H1 (cell line): ENCODE results near the gene GTF2IRD1. TPM values are rescaled to one million over a fixed set of nuclear protein-coding genes. Genes with fewer than 3 reads are reported as not detected.

ENCODE experiments used
- CTCF ChIA-PET: fragments of 300-600 bp; sonication (Branson Sonifier 250); formaldehyde crosslinking; loops from one replicate; lab custom pipeline; 2021; ENCODE audit not compliant: partially characterized antibody; lab: Charles Lee
- POLR2A ChIA-PET: fragments of 300-600 bp; sonication (Branson Sonifier 250); formaldehyde crosslinking; loops from one replicate; lab custom pipeline; 2021; ENCODE audit warnings: inconsistent platforms; ENCODE audit not compliant: partially characterized antibody; lab: Charles Lee
- DNase-seq, 2 experiments: peaks; one replicate each; pipeline versions ENCODE4 v3.0.0 to v3.0.0-alpha.2; 2010 to 2022; ENCODE audit warnings: low spot score in 2 of 2, low read depth in 1 of 2, mixed read lengths in 1 of 2
- FAIRE-seq: peaks from 2 replicates; lab custom pipeline; 2011; peaks lifted over from hg19 to GRCh38; lab: Jason Lieb, UNC
- H2AFZ ChIP-seq: 2 replicates; pipeline ENCODE4 v1.8.1; 2012; ENCODE audit warnings: low read length, inconsistent platforms
- H2AK5ac ChIP-seq: 2 replicates; pipeline ENCODE4 v1.6.1; 2013; ENCODE audit warnings: low read depth, low read length
- H2BK120ac ChIP-seq: replicated peaks from 2 replicates; pipeline ENCODE3; 2013; ENCODE audit warnings: low read depth, low read length, inconsistent platforms
- H2BK12ac ChIP-seq: 2 replicates; pipeline ENCODE4 v1.6.1; 2013; ENCODE audit warnings: low read depth, low read length
- H2BK15ac ChIP-seq: 2 replicates; pipeline ENCODE4 v1.6.1; 2013; ENCODE audit warnings: low read length
- H2BK20ac ChIP-seq: 2 replicates; pipeline ENCODE4 v1.6.1; 2013; ENCODE audit warnings: low read length
- H2BK5ac ChIP-seq: 2 replicates; pipeline ENCODE4 v1.6.1; 2013; ENCODE audit warnings: low read depth, low read length
- H3K14ac ChIP-seq: 2 replicates; pipeline ENCODE4 v1.6.1; 2013; ENCODE audit warnings: inconsistent platforms; ENCODE audit not compliant: insufficient read length
- H3K18ac ChIP-seq: 2 replicates; pipeline ENCODE4 v1.6.1; 2013; ENCODE audit warnings: low read length; ENCODE audit errors: extremely low read depth
- H3K23ac ChIP-seq: 2 replicates; pipeline ENCODE4 v1.6.1; 2013; ENCODE audit warnings: inconsistent platforms; ENCODE audit not compliant: insufficient read length
- H3K23me2 ChIP-seq: 2 replicates; pipeline ENCODE4 v1.6.1; 2013; ENCODE audit warnings: low read depth, low read length
- H3K27ac ChIP-seq: 2 replicates; pipeline ENCODE4 v1.6.1; 2011; ENCODE audit warnings: low read depth, low read length, inconsistent platforms
- H3K27me3 ChIP-seq, 4 experiments: replicated peaks in 1 of 4; 1 replicate in 1 of 4; 2 replicates in 3 of 4; pipeline versions ENCODE4 v1.6.1 to v1.8.1; 2011 to 2013; ENCODE audit warnings: low read length in 3 of 4, mild to moderate bottlenecking in 3 of 4, inconsistent platforms in 2 of 4, mixed read lengths in 2 of 4, moderate library complexity in 1 of 4; ENCODE audit not compliant: control insufficient read depth in 3 of 4, insufficient read depth in 3 of 4; ENCODE audit errors: extremely low read depth in 1 of 4
- H3K36me3 ChIP-seq, 4 experiments: 2 replicates each; pipeline versions ENCODE4 v1.6.1 to v1.8.1; 2011 to 2013; ENCODE audit warnings: mild to moderate bottlenecking in 4 of 4, low read length in 3 of 4, moderate library complexity in 2 of 4, control low read depth in 1 of 4, inconsistent platforms in 1 of 4; ENCODE audit not compliant: insufficient read depth in 4 of 4, control insufficient read depth in 2 of 4
- H3K4ac ChIP-seq: replicated peaks from 2 replicates; pipeline ENCODE3; 2013; ENCODE audit warnings: low read length, low read depth, mixed read lengths, inconsistent platforms; ENCODE audit not compliant: insufficient read length
- H3K4me1 ChIP-seq, 4 experiments: replicated peaks in 1 of 4; 1 replicate in 1 of 4; 2 replicates in 3 of 4; pipeline versions ENCODE4 v1.6.1 to v1.8.1; 2011 to 2013; ENCODE audit warnings: low read length in 3 of 4, inconsistent platforms in 2 of 4, mixed read lengths in 1 of 4; ENCODE audit not compliant: insufficient read depth in 4 of 4, control insufficient read depth in 3 of 4
- H3K4me2 ChIP-seq, 2 experiments: 2 replicates each; pipeline versions ENCODE4 v1.6.1 to v1.8.1; 2011 to 2013; ENCODE audit warnings: low read depth in 2 of 2, low read length in 2 of 2, control low read depth in 1 of 2, inconsistent platforms in 1 of 2, mild to moderate bottlenecking in 1 of 2; ENCODE audit not compliant: insufficient read depth in 1 of 2
- H3K4me3 ChIP-seq, 4 experiments: fragments of 200-600, 300-600 bp in 1 of 4; sonication (generic), shearing (Covaris generic), sonication (Bioruptor Twin) in 1 of 4; 2 replicates each; pipeline versions ENCODE4 v1.5.1 to v1.8.1; 2011 to 2016; ENCODE audit warnings: low read length in 4 of 4, low read depth in 3 of 4, control low read depth in 2 of 4, inconsistent platforms in 2 of 4, mild to moderate bottlenecking in 2 of 4, mixed read lengths in 1 of 4, moderate library complexity in 1 of 4; ENCODE audit not compliant: insufficient read depth in 2 of 4; ENCODE audit errors: extremely low read depth in 1 of 4
- H3K56ac ChIP-seq: replicated peaks from 2 replicates; pipeline ENCODE3; 2013; ENCODE audit warnings: low read depth, mild to moderate bottlenecking, mixed read lengths, low read length, inconsistent platforms; ENCODE audit not compliant: insufficient read length
- H3K79me1 ChIP-seq: 2 replicates; pipeline ENCODE4 v1.6.1; 2013; ENCODE audit warnings: low read depth, low read length, control low read depth
- H3K79me2 ChIP-seq, 2 experiments: 2 replicates each; pipeline versions ENCODE4 v1.6.1 to v1.8.1; 2012 to 2013; ENCODE audit warnings: low read length in 2 of 2, mild to moderate bottlenecking in 2 of 2, inconsistent platforms in 1 of 2; ENCODE audit not compliant: insufficient read depth in 2 of 2, control insufficient read depth in 1 of 2
- H3K9ac ChIP-seq, 4 experiments: replicated peaks in 1 of 4; 1 replicate in 1 of 4; 2 replicates in 3 of 4; pipeline versions ENCODE4 v1.6.1 to v1.8.1; 2011 to 2013; ENCODE audit warnings: low read depth in 3 of 4, low read length in 3 of 4, control low read depth in 2 of 4, mild to moderate bottlenecking in 2 of 4, moderate library complexity in 2 of 4, inconsistent platforms in 1 of 4; ENCODE audit errors: extremely low read depth in 1 of 4
- H3K9me3 ChIP-seq, 2 experiments: 2 replicates each; pipeline versions ENCODE4 v1.6.1 to v1.8.1; 2012 to 2013; ENCODE audit warnings: mild to moderate bottlenecking in 2 of 2, moderate library complexity in 2 of 2, control low read depth in 1 of 2, inconsistent platforms in 1 of 2, low read depth in 1 of 2, low read length in 1 of 2, mixed read lengths in 1 of 2; ENCODE audit not compliant: insufficient read depth in 2 of 2
- H4K20me1 ChIP-seq, 2 experiments: replicated peaks in 1 of 2; 2 replicates each; pipeline versions ENCODE3 to v1.8.1; 2011 to 2013; ENCODE audit warnings: inconsistent platforms in 2 of 2, low read length in 2 of 2, mild to moderate bottlenecking in 1 of 2; ENCODE audit not compliant: insufficient read depth in 2 of 2, control insufficient read depth in 1 of 2
- H4K5ac ChIP-seq: 2 replicates; pipeline ENCODE4 v1.6.1; 2013; ENCODE audit warnings: low read length, low read depth, mixed read lengths, inconsistent platforms; ENCODE audit not compliant: insufficient read length
- H4K8ac ChIP-seq: 2 replicates; pipeline ENCODE4 v1.8.0; 2013; ENCODE audit warnings: mild to moderate bottlenecking, moderate library complexity, low read length, inconsistent platforms; ENCODE audit not compliant: insufficient read depth; ENCODE audit errors: extremely low read depth
- H4K91ac ChIP-seq: replicated peaks from 2 replicates; pipeline ENCODE3; 2013; ENCODE audit warnings: low read length, mixed read lengths, inconsistent platforms; ENCODE audit not compliant: insufficient read length
- MAFK ChIP-seq: IDR thresholded peaks from 2 replicates; pipeline ENCODE4 v1.6.1; 2012; ENCODE audit warnings: low read depth, mild to moderate bottlenecking, improper control_type of control experiment, low read length
- POLR2A ChIP-seq, 2 experiments: IDR thresholded peaks; 1 replicate in 1 of 2; 2 replicates in 1 of 2; pipeline ENCODE4 v1.6.1; 2011; ENCODE audit warnings: low read depth in 2 of 2, low read length in 2 of 2, mild to moderate bottlenecking in 2 of 2; ENCODE audit errors: control extremely low read depth in 1 of 2
- RFX5 ChIP-seq: IDR thresholded peaks from 2 replicates; pipeline ENCODE4 v1.6.1; 2011; ENCODE audit warnings: low read depth, low read length, improper control_type of control experiment, borderline replicate concordance
- SIN3A ChIP-seq, 2 experiments: IDR thresholded peaks in 1 of 2; conservative IDR thresholded peaks in 1 of 2; 2 replicates each; pipeline ENCODE4 v1.6.1; 2011 to 2012; ENCODE audit warnings: low read length in 2 of 2, improper control_type of control experiment in 1 of 2, low read depth in 1 of 2, mild to moderate bottlenecking in 1 of 2
- TBP ChIP-seq: IDR thresholded peaks from 2 replicates; pipeline ENCODE4 v1.6.1; 2011; ENCODE audit warnings: low read depth, low read length, improper control_type of control experiment
- YY1 ChIP-seq: IDR thresholded peaks from 2 replicates; pipeline ENCODE4 v1.6.1; 2011; ENCODE audit warnings: low read depth, mild to moderate bottlenecking, low read length
- ZNF274 ChIP-seq: IDR thresholded peaks from 2 replicates; pipeline ENCODE4 v1.7.0; 2012; ENCODE audit warnings: low read length, borderline replicate concordance; ENCODE audit errors: extremely low read depth
- WGBS, 2 experiments: shearing (Covaris generic) in 1 of 2; methylation state at CpG; one replicate each; pipeline versions ENCODE4 v1.1.6 to v1.1.7; 2013 to 2015; ENCODE audit warnings: low lambda C conversion rate in 2 of 2, mixed read lengths in 2 of 2, inconsistent platforms in 1 of 2, low coverage in 1 of 2, missing lambda C conversion rate in 1 of 2; ENCODE audit not compliant: insufficient replicate concordance in 2 of 2, insufficient coverage in 1 of 2, insufficient read length in 1 of 2; ENCODE audit errors: extremely low coverage in 1 of 2, missing lambda C conversion rate in 1 of 2; 5-methylcytosine and 5-hydroxymethylcytosine counted together
- polyA plus RNA-seq, 7 experiments: library from polyadenylated mRNA; depleted of rRNA in 3 of 7; stranded (reverse) in 5 of 7; unstranded in 2 of 7; fragments of >200 nt in 5 of 7; fragments of 200-250 nt in 2 of 7; gene quantifications; 1 replicate in 5 of 7; 2 replicates in 1 of 7; 4 replicates in 1 of 7; pipeline versions ENCODE4 v1.2.1 to v1.2.3, GENCODE V29; 2011 to 2013; ENCODE audit warnings: missing spikeins in 2 of 7, mixed read lengths in 2 of 7
- total RNA-seq: library from RNA; stranded (reverse); fragmentation: NEBNext Ultra II Directional; extraction: Animal tissue kit (Norgen Biotek cat#: 25700); gene quantifications from 2 replicates; pipeline ENCODE4 v1.2.1, GENCODE V29; 2021
- TF ChIP-seq, protein P1 (sequence below): IDR thresholded peaks from 2 replicates; pipeline ENCODE4 v1.6.1; 2012; ENCODE audit warnings: low read length, inconsistent platforms

GTF2IRD1 gene
- total and polyA plus RNA-seq, 2 of the 8 experiments (the other 6 are each of a cell fraction or from before 2014, with no cell fraction given) = 27.4 to 45.4 TPM

DNA sequence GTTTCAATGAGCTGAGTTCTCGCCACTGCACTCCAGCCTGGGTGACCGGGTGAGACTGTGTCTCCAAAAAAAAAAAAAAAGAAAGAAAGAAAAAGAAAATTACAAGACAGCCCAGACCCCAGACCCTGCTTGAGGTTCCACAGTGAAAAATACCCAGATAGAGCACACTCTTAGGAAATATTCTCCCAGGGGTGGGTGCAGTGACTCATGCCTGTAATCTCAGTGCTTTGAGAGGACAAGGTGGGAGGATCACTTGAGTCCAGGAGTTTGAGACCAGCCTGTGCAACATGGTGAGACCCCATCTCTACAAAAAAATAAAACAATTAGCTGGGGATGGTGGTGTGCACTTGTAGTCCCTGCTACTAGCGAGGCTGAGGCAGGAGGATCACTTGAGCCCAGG lies 41.1 kb upstream of the GTF2IRD1 start:
- no peak overlapping the region for H2BK15ac ChIP-seq
- no peak overlapping the region for H3K4ac ChIP-seq
- H2AFZ ChIP-seq = no peak overlapping the region
- 73% methylated on average over 3 of the region's 3 CpGs; no CpG with 5 or more reads in 1 of the 2 experiments for WGBS, 2 experiments
- no peaks in the 10 kb centered on the region for H3K9me3 ChIP-seq
- no peak overlapping the region for H2BK20ac ChIP-seq
- no peaks in the 10 kb centered on the region for H4K20me1 ChIP-seq
- no peak overlapping the region for H2AK5ac ChIP-seq
- no peaks in the 10 kb centered on the region for H3K23me2 ChIP-seq
- H3K79me2 ChIP-seq = no peaks in the 10 kb centered on the region
- no peak overlapping the region for H3K4me2 ChIP-seq
- H3K18ac ChIP-seq = no peak overlapping the region
- no peaks in the 10 kb centered on the region for H3K79me1 ChIP-seq
- H4K91ac ChIP-seq = no peak overlapping the region
- ChIA-PET POLR2A (interaction anchor here (0.6 to 1.6 kb wide), 2 partner anchors 97 to 209 kb away, joined by 3 to 4 read pairs; no protein-coding TSS in a partner anchor), CTCF (interaction anchor here (0.7 to 5.1 kb wide), 6 partner anchors 8 to 133 kb away, joined by 3 to 30 read pairs (median 4); no protein-coding TSS in a partner anchor)
- H3K9ac ChIP-seq = no peak overlapping the region
- FAIRE-seq (no peak), DNase-seq (no peak)
- H3K4me3 ChIP-seq = no peak overlapping the region
- TF ChIP-seq, protein P1, sequence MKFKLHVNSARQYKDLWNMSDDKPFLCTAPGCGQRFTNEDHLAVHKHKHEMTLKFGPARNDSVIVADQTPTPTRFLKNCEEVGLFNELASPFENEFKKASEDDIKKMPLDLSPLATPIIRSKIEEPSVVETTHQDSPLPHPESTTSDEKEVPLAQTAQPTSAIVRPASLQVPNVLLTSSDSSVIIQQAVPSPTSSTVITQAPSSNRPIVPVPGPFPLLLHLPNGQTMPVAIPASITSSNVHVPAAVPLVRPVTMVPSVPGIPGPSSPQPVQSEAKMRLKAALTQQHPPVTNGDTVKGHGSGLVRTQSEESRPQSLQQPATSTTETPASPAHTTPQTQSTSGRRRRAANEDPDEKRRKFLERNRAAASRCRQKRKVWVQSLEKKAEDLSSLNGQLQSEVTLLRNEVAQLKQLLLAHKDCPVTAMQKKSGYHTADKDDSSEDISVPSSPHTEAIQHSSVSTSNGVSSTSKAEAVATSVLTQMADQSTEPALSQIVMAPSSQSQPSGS = no peak
- TF ChIP-seq SIN3A (conservative IDR thresholded peaks at IDR 0.05 in 1 of 2, IDR thresholded peaks at IDR 0.05 in 1 of 2; ENCODE audit: low read depth in 1 of 2, low read length in 2 of 2) (no peak), MAFK (no peak), TBP (no peak), YY1 (no peak), POLR2A (IDR thresholded peaks at IDR 0.05; ENCODE audit: control extremely low read depth in 1 of 2, low read depth in 2 of 2, low read length in 2 of 2) (no peak), RFX5 (no peak), ZNF274 (no peak)
- no peaks in the 10 kb centered on the region for H3K36me3 ChIP-seq
- no peak overlapping the region for H4K8ac ChIP-seq
- no peak overlapping the region for H2BK12ac ChIP-seq
- H3K23ac ChIP-seq = no peak overlapping the region
- H3K4me1 ChIP-seq = no peaks in the 10 kb centered on the region; a peak in 1 of 7 replicates
- no peak overlapping the region for H2BK5ac ChIP-seq
- H3K27ac ChIP-seq = no peak overlapping the region
- no peak overlapping the region for H4K5ac ChIP-seq
- no peak overlapping the region for H3K14ac ChIP-seq
- H3K56ac ChIP-seq = no peak overlapping the region
- H3K27me3 ChIP-seq = no peaks in the 10 kb centered on the region
- H2BK120ac ChIP-seq = no peak overlapping the region
